IPS-20b (cell line): ENCODE data around the gene GAPVD1.
"Not testable (repeated sequence)": the region's sequence is repeated elsewhere in the genome, so short reads cannot be mapped to it uniquely, and the experiment has no call there.

Experiments used
- H3K27ac ChIP-seq: one replicate; pipeline ENCODE4 v1.5.1; 2013; ENCODE audit warnings: low read length
- H3K27me3 ChIP-seq: 2 replicates; pipeline ENCODE4 v1.6.1; 2013; ENCODE audit warnings: mild to moderate bottlenecking, low read length, inconsistent platforms; ENCODE audit not compliant: insufficient read depth
- H3K36me3 ChIP-seq: 2 replicates; pipeline ENCODE4 v1.6.1; 2013; ENCODE audit warnings: low read depth, mild to moderate bottlenecking, inconsistent platforms, low read length, moderate library complexity; ENCODE audit not compliant: insufficient read depth
- H3K4me1 ChIP-seq: 2 replicates; pipeline ENCODE4 v1.6.1; 2013; ENCODE audit warnings: mild to moderate bottlenecking, control low read depth, inconsistent platforms, low read length, moderate library complexity; ENCODE audit not compliant: insufficient read depth
- H3K4me3 ChIP-seq: 2 replicates; pipeline ENCODE4 v1.5.1; 2013; ENCODE audit warnings: mild to moderate bottlenecking, low read length, inconsistent platforms
- H3K9ac ChIP-seq: 2 replicates; pipeline ENCODE4 v1.6.1; 2013; ENCODE audit warnings: low read depth, mild to moderate bottlenecking, inconsistent platforms, low read length, moderate library complexity
- H3K9me3 ChIP-seq: 2 replicates; pipeline ENCODE4 v1.6.1; 2013; ENCODE audit warnings: mild to moderate bottlenecking, low read depth, low read length, inconsistent platforms; ENCODE audit not compliant: insufficient read depth

GAPVD1 gene

DNA sequence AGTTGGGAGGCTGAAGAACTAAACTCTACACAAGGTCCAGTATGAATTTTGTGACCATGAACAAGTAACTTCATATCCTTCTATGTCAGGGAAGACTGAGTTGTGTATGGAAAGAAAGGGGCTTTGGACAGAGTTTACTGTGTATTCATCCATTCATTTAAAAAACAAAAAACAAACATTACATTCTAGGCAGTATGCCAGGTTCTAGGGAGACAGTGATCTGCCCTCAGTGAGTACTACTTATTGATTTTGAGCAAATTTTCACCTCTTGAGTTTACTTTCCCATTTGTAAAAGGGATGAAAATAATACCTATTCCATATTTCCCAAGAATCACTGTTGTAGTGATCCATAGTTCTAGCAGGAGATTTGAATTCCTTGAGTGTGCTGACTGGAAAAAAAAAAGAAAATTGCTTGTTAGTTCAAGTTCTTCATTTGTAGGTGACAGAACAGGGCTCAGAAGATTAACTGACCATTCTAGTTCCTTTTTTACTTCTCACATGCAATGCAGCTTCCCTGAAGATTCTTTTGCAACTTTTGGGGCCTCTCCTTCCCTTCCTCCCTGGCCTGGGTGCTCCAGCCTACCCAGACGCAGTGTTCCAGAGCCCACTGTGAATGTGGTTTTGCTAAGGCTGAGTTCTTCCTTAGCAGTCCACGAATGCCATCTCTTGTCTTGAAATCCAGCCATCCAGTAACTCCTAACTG is 2.6 kb upstream of the GAPVD1 start:
- H3K9ac ChIP-seq, result no peak overlapping the region
- 0 out of 2 replicates have a peak, but pooled peaks cover 4% of the 10 kb centered on the region for H3K4me1 ChIP-seq
- no peak overlapping the region for H3K4me3 ChIP-seq

DNA sequence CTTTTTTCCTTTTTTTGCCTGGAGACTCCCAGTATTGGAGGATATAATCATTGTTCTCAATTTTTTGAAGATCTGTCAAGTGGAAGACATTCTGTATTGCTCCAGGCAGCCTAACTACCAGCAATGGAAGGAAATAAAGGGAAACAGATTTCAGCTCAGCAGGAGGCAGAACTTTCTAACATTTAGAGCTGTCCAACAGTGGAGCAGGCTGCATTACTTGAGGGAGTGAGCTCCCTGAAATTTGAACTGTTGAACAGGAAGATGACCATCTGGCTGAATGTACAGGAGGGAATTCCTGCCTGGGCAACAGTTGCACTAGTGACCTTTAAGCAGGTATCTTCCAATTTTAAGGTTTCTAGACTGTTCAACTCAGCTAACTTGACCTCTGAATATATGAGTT is 1.1 kb upstream of the GAPVD1 start:
- Histone ChIP-seq H3K4me3 (no peak overlapping the region), H3K36me3 (peaks cover 5% of the 10 kb centered on the region; the same call in 1 of the 2 replicates), H3K9ac (no peak overlapping the region), H3K27me3 (no peaks in the 10 kb centered on the region), H3K27ac (no peak overlapping the region), H3K9me3 (no peaks in the 10 kb centered on the region), H3K4me1 (0 out of 2 replicates have a peak, but pooled peaks cover 4% of the 10 kb centered on the region)

More for the DNA sequence above, 2.6 kb upstream of the GAPVD1 start:
- no peaks in the 10 kb centered on the region for H3K36me3 ChIP-seq
- no peak overlapping the region for H3K27ac ChIP-seq
- no peaks in the 10 kb centered on the region for H3K9me3 ChIP-seq
- no peaks in the 10 kb centered on the region for H3K27me3 ChIP-seq

DNA sequence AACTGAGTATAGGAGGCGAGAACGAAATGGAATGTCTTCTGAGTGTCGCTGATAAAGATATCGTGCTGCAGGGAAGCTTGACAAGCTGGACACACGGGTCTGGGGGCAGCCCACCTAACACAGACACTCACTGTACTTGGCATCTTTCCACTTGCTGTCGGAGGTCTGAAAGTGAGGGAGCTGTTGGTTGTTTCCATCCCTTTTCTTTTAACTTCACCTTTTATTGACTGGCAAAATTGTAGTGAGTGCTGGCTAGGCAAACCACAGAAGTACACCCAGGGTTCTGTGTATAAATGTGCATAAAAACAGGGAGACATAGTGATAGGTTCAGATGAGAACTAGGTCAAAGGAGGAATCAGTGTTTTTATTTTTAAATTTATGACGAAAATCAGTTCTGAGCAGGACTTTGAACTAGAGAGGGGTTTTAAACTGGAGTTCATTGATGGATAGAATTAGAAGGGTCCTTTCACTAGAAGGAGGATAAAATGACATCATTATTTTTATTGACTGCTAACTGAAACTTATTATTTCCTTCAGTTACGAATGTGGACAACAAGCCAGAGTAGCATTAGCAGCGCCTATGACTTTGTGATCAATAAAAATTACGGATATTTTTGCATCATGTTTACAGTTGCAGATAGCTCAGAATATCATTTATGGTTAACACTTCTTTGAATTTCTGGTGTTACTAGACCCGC is 817 bp downstream of the GAPVD1 start:
- Histone ChIP-seq H3K4me3 (peak overlapping the region; percentile 91), H3K36me3 (peaks cover 5% of the 10 kb centered on the region; the same call in 1 of the 2 replicates), H3K27ac (no peak overlapping the region), H3K27me3 (no peaks in the 10 kb centered on the region), H3K9me3 (no peaks in the 10 kb centered on the region), H3K9ac (peak overlapping the region; percentile 88), H3K4me1 (0 out of 2 replicates have a peak, but pooled peaks cover 4% of the 10 kb centered on the region)

DNA sequence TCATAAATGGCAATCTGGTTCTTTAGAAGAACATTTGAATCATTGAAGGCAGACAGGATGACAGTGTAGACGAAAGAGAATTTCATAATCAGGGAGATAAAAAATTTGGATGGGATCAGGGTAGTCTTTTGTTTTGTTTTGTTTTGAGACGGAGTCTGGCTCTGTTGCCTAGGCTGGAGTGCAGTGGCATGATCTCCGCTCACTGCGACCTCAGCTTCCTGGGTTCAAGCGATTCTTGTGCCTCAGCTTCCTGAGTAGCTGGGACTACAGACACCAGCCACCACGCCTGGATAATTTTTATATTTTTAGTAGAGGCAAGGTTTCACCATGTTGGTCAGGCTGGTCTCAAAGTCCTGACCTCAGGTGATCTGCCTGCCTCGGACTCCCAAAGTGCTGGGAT is 2.4 kb downstream of the GAPVD1 start:
- H3K27ac ChIP-seq, H3K36me3 ChIP-seq, H3K4me3 ChIP-seq, H3K9ac ChIP-seq, H3K9me3 ChIP-seq, H3K4me1 ChIP-seq, H3K27me3 ChIP-seq: not testable (repeated sequence)

DNA sequence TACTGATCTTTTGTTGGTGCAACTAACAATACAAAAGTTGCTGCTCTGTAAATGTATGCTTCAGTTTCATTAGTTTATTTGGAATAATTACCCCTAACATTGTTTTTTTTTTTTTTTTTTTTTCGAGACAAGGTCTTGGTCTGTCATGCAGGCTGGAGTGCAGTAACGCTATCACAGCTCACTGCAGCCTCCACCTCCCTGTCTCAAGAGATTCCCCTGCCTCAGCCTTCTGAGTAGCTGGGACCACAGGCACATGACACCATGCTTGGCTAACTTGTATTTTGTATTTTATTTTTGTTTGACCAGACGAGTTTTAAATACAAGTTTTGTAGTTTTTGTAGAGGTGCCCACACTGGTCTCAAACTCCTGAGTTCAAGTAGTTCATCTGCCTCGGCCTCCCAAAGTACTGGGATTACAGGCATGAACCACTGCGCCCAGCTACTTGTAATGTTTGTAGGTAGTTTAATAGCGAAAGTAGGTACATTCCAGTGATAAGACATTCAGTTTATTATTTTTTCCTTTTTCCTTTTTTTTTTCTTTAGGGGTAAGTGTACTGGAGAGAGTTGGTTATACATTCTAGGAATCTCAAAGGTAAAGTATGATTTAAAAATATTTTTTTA is 6.9 kb downstream of the GAPVD1 start:
- no peaks in the 10 kb centered on the region for H3K9me3 ChIP-seq
- no peak overlapping the region for H3K9ac ChIP-seq
- H3K36me3 ChIP-seq, result peaks cover 5% of the 10 kb centered on the region; the same call in 1 of the 2 replicates
- H3K4me1 ChIP-seq, result peaks cover 10% of the 10 kb centered on the region
- no peak overlapping the region for H3K4me3 ChIP-seq
- H3K27me3 ChIP-seq, result no peaks in the 10 kb centered on the region
- no peak overlapping the region for H3K27ac ChIP-seq

DNA sequence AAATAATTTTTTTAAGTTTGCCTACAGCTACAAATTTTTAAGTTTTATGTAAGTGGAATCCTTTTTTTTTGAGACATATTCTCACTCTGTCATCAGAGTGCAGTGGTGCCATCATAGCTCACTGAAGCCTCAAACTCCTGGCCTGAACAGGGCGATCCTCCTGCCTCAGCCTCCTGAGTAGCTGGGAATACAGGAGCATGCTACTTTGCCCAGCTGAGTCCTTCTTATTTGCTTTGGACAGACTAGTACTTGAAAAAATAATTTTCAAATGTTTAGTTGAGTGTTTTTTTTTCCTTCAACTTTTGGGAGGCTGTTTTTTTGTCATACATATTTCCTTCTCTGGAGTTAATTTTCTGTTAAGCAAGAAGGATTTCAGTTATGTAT is 7.4 kb downstream of the GAPVD1 start:
- H3K4me3 ChIP-seq, result no peak overlapping the region
- H3K9me3 ChIP-seq, result no peaks in the 10 kb centered on the region
- H3K4me1 ChIP-seq, result peaks cover 10% of the 10 kb centered on the region
- no peak overlapping the region for H3K27ac ChIP-seq
- no peaks in the 10 kb centered on the region for H3K27me3 ChIP-seq
- peaks cover 5% of the 10 kb centered on the region; the same call in 1 of the 2 replicates for H3K36me3 ChIP-seq
- H3K9ac ChIP-seq, result no peak overlapping the region

DNA sequence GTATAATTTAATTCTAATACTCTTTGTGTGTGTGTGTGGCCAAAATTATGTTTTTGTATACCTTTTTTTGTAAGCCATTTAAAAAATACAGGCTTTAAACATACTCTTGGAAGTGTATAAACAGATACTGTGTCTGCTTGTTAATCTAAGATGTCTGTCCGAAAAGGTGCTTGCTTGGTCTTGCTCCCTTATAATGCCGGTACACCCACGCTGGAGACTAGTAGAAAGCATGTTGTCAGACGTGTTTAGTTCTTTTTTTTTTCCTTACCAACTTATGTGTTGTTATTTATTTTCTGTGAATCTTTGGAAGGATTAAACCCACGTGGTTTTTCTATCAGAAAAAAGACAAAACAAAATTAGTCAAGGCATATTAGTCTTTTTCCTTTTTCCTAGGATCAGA is 9.5 kb downstream of the GAPVD1 start:
- H3K27ac ChIP-seq, result no peak overlapping the region
- no peak overlapping the region for H3K9ac ChIP-seq
- no peaks in the 10 kb centered on the region for H3K36me3 ChIP-seq
- H3K4me1 ChIP-seq, result peaks cover 10% of the 10 kb centered on the region
- H3K27me3 ChIP-seq, result no peaks in the 10 kb centered on the region
- no peak overlapping the region for H3K4me3 ChIP-seq
- H3K9me3 ChIP-seq, result no peaks in the 10 kb centered on the region

DNA sequence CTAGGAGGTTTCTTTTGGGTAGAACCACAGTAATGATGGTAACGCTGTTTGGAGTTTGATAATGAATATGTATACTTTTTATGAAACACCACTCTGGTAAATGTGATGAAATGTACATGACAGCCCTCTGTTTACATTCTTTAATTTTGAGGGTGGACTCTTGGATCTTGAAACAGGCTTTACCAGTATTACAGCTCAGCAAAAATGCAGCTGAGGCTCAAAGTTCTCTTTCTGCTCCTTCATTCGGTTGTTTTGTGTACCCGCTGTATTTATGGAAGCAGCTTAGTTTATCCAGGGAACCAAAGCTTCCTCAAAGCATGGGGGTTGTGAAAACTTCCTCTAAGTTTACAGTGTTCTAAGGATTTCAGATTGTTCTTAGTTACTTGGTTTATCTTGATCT is 11.1 kb downstream of the GAPVD1 start:
- Histone ChIP-seq H3K27ac (no peak overlapping the region), H3K36me3 (no peaks in the 10 kb centered on the region), H3K27me3 (no peaks in the 10 kb centered on the region), H3K9ac (no peak overlapping the region), H3K9me3 (no peaks in the 10 kb centered on the region), H3K4me1 (peaks cover 10% of the 10 kb centered on the region), H3K4me3 (no peak overlapping the region)

DNA sequence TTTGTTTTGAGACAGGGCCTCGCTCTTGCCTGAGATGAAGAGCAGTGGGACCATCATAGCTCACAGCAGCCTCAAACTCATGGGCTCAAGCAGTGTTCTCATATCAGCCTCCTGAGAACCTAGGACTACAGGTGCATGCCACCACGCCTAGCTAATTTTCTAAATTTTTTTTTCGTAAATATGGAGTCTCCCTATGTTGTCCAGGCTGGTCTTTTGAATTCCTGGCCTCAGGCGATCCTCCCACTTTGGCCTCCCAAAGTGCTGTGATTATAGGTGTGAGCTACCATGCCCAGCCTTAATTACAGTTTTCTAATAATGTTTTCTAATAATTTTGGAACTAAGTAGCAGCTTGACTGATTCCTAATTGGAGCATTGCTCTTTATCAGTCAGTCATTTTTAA is 15.1 kb downstream of the GAPVD1 start:
- Histone ChIP-seq H3K9ac (no peak overlapping the region), H3K4me1 (peaks cover 7% of the 10 kb centered on the region)

DNA sequence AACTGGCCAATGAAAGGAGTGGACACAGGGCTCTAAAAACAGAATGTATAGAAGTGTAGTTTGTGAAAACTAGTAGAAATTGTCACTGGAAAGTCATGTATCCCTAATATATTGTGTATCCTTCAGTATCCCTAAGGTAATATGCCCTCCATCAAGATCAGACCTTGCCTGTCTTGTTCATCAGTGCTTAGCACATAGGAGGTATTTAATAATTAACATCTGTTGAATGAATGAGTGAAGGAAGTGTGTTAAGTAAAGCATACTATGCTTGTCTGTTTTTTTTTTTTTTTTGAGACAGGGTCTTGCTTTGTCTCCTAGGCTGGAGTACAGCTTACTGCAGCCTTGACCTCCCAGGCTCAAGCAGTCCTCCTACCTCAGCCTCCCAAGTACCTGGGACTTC is 15.8 kb downstream of the GAPVD1 start:
- Histone ChIP-seq H3K36me3 (no peaks in the 10 kb centered on the region), H3K27ac (no peak overlapping the region), H3K4me3 (no peak overlapping the region), H3K9ac (no peak overlapping the region), H3K9me3 (no peaks in the 10 kb centered on the region), H3K4me1 (peaks cover 7% of the 10 kb centered on the region), H3K27me3 (no peaks in the 10 kb centered on the region)

More for the DNA sequence above, 15.1 kb downstream of the GAPVD1 start:
- Histone ChIP-seq H3K27ac (no peak overlapping the region), H3K4me3 (no peak overlapping the region), H3K27me3 (no peaks in the 10 kb centered on the region), H3K9me3 (no peaks in the 10 kb centered on the region), H3K36me3 (no peaks in the 10 kb centered on the region)

DNA sequence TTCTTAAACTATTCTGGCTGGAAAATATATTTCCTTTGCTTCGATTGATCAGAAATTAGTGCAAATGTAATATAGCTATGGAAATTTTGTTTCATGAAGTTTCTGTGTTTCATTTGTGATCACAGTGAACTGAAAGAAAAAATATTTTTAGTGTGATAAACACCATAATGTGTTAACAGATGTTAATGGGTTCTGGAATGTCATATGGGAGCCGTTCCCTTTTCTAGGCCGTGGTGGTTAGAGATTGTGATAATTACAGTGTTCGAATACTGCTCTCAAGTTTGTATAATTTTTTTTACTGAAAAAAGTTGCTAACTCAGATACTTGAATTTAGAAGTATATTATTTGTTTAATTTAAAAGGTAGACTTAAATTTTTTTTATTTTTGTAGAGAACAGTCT is 19.3 kb downstream of the GAPVD1 start:
- H3K27me3 ChIP-seq, result no peaks in the 10 kb centered on the region
- H3K27ac ChIP-seq, result no peak overlapping the region
- H3K9me3 ChIP-seq, result no peaks in the 10 kb centered on the region
- no peaks in the 10 kb centered on the region for H3K36me3 ChIP-seq
- no peaks in the 10 kb centered on the region for H3K4me1 ChIP-seq
- no peak overlapping the region for H3K9ac ChIP-seq
- H3K4me3 ChIP-seq, result no peak overlapping the region

DNA sequence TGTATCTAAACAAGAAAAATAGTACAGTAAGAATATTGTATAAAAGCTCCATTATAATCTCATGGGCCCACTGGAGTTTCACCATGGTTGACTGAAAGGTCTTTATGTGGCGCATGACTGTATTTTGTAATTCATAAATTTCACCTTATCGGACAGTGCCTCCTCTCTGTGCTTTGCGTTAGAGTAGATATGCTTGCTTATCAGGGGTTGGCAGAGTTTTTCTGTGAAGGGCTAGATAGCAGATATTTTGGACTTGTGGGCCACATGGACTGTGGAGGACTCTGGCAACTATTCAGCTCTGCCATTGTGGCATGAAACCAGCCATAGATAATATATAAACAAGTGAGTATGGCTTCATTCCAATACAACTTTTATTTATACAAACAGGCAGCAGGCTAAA is 23.2 kb downstream of the GAPVD1 start:
- H3K4me3 ChIP-seq, result no peak overlapping the region
- H3K9ac ChIP-seq, result no peak overlapping the region
- H3K9me3 ChIP-seq, result no peaks in the 10 kb centered on the region
- no peak overlapping the region for H3K27ac ChIP-seq
- H3K4me1 ChIP-seq, result no peaks in the 10 kb centered on the region
- H3K36me3 ChIP-seq, result no peaks in the 10 kb centered on the region
- H3K27me3 ChIP-seq, result no peaks in the 10 kb centered on the region
